ENCODE data around the gene EHD2.

The EHD2 gene

GRCh38 chr19:47674548-47674947, 38.7 kb upstream of the EHD2 start:
- Histone ChIP-seq H4K20me1 (ENCODE audit: insufficient read depth, low read length) (no peaks in the 10 kb centered on the region), H3K27me3 (replicated peaks; ENCODE audit: insufficient read depth, low read length) (no peaks in the 10 kb centered on the region), H3K4me1 (ENCODE audit: low read length) (no peaks in the 10 kb centered on the region), H3K4me3 (ENCODE audit: low read length) (no peak overlapping the region), H3K36me3 (replicated peaks; ENCODE audit: insufficient read depth, low read length) (no peaks in the 10 kb centered on the region), H3F3A (ENCODE audit: insufficient read depth, low read length) (no peaks in the 10 kb centered on the region), H3K9me2 (replicated peaks; ENCODE audit: insufficient read depth, low read length) (no peaks in the 10 kb centered on the region), H3K4me2 (ENCODE audit: low read depth, low read length) (no peak overlapping the region), H3K9ac (ENCODE audit: low read length) (no peak overlapping the region), H3K9me3 (replicated peaks; ENCODE audit: insufficient read depth, low read length) (no peaks in the 10 kb centered on the region), H3K79me2 (ENCODE audit: low read length) (no peaks in the 10 kb centered on the region), H3K27ac (ENCODE audit: low read length) (no peak overlapping the region), H2AFZ (ENCODE audit: low read length) (no peak overlapping the region)
- DNase-seq, result no peak
- TF ChIP-seq EZH2phosphoT487 (IDR thresholded peaks at IDR 0.05; ENCODE audit: low read length) (no peak), EZH2 (optimal IDR thresholded peaks at IDR 0.05; ENCODE audit: low read depth, low read length) (no peak), CTCF (IDR thresholded peaks at IDR 0.05; ENCODE audit: low read length) (no peak)

- no peaks in the 10 kb centered on the region for H3K36me3 ChIP-seq (replicated peaks; ENCODE audit: insufficient read depth, low read length)
- H3K27me3 ChIP-seq (replicated peaks; ENCODE audit: insufficient read depth, low read length), result no peaks in the 10 kb centered on the region
- H3K79me2 ChIP-seq (ENCODE audit: low read length), result no peaks in the 10 kb centered on the region
- no peak overlapping the region for H2AFZ ChIP-seq (ENCODE audit: low read length)
- no peak overlapping the region for H3K4me2 ChIP-seq (ENCODE audit: low read depth, low read length)
- no peaks in the 10 kb centered on the region for H3K4me1 ChIP-seq (ENCODE audit: low read length)
- no peak overlapping the region for H3K27ac ChIP-seq (ENCODE audit: low read length)
- H3F3A ChIP-seq (ENCODE audit: insufficient read depth, low read length), result no peaks in the 10 kb centered on the region
- no peak for DNase-seq
- TF ChIP-seq EZH2 (optimal IDR thresholded peaks at IDR 0.05; ENCODE audit: low read depth, low read length) (no peak), EZH2phosphoT487 (IDR thresholded peaks at IDR 0.05; ENCODE audit: low read length) (no peak), CTCF (IDR thresholded peaks at IDR 0.05; ENCODE audit: low read length) (no peak)
- no peaks in the 10 kb centered on the region for H4K20me1 ChIP-seq (ENCODE audit: insufficient read depth, low read length)
- no peaks in the 10 kb centered on the region for H3K9me3 ChIP-seq (replicated peaks; ENCODE audit: insufficient read depth, low read length)
- no peak overlapping the region for H3K9ac ChIP-seq (ENCODE audit: low read length)
- no peak overlapping the region for H3K4me3 ChIP-seq (ENCODE audit: low read length)
- H3K9me2 ChIP-seq (replicated peaks; ENCODE audit: insufficient read depth, low read length), result no peaks in the 10 kb centered on the region
Measured at GRCh38 chr19:47675271-47675670, 38.0 kb upstream of the EHD2 start.

- H3K9me2 ChIP-seq (replicated peaks; ENCODE audit: insufficient read depth, low read length), result no peaks in the 10 kb centered on the region
- no peak overlapping the region for H3K4me2 ChIP-seq (ENCODE audit: low read depth, low read length)
- no peak overlapping the region for H3K27ac ChIP-seq (ENCODE audit: low read length)
- no peak overlapping the region for H3K4me3 ChIP-seq (ENCODE audit: low read length)
- no peaks in the 10 kb centered on the region for H3F3A ChIP-seq (ENCODE audit: insufficient read depth, low read length)
- no peak for DNase-seq
- H3K9me3 ChIP-seq (replicated peaks; ENCODE audit: insufficient read depth, low read length), result no peaks in the 10 kb centered on the region
- no peak for TF ChIP-seq EZH2 (optimal IDR thresholded peaks at IDR 0.05; ENCODE audit: low read depth, low read length)
- TF ChIP-seq EZH2phosphoT487 (IDR thresholded peaks at IDR 0.05; ENCODE audit: low read length), result no peak
- no peak for TF ChIP-seq CTCF (IDR thresholded peaks at IDR 0.05; ENCODE audit: low read length)
- no peaks in the 10 kb centered on the region for H4K20me1 ChIP-seq (ENCODE audit: insufficient read depth, low read length)
- no peak overlapping the region for H2AFZ ChIP-seq (ENCODE audit: low read length)
- H3K4me1 ChIP-seq (ENCODE audit: low read length), result no peaks in the 10 kb centered on the region
- no peak overlapping the region for H3K9ac ChIP-seq (ENCODE audit: low read length)
- H3K27me3 ChIP-seq (replicated peaks; ENCODE audit: insufficient read depth, low read length), result no peaks in the 10 kb centered on the region
- no peaks in the 10 kb centered on the region for H3K79me2 ChIP-seq (ENCODE audit: low read length)
- no peaks in the 10 kb centered on the region for H3K36me3 ChIP-seq (replicated peaks; ENCODE audit: insufficient read depth, low read length)
Measured at GRCh38 chr19:47675859-47676258, 37.4 kb upstream of the EHD2 start.

All from MM.1S (cell line).